Endothelial cell (in vitro differentiated cells): ENCODE data around the gene SPANXN1. TPM values are rescaled to one million over a fixed set of nuclear protein-coding genes. Genes with fewer than 3 reads are reported as not detected.
"Not testable (repeated sequence)": the region's sequence is repeated elsewhere in the genome, so short reads cannot be mapped to it uniquely, and the experiment has no call there.

Experiments used
- DNase-seq: peaks from one replicate; pipeline ENCODE4 v3.0.0; 2021; ENCODE audit warnings: low spot score
- H3K27ac Mint-ChIP-seq: one replicate; pipeline ENCODE4 v1.8.0; 2021; ENCODE audit warnings: mixed read lengths, inconsistent platforms; ENCODE audit not compliant: unreplicated experiment
- H3K27me3 Mint-ChIP-seq: one replicate; pipeline ENCODE4 v1.8.0; 2021; ENCODE audit warnings: mild to moderate bottlenecking, moderate library complexity, mixed read lengths, inconsistent platforms; ENCODE audit not compliant: unreplicated experiment
- H3K36me3 Mint-ChIP-seq: one replicate; pipeline ENCODE4 v1.8.0; 2021; ENCODE audit warnings: mild to moderate bottlenecking, low read depth, mixed read lengths, inconsistent platforms; ENCODE audit not compliant: unreplicated experiment
- H3K4me1 Mint-ChIP-seq: one replicate; pipeline ENCODE4 v1.8.0; 2021; ENCODE audit warnings: mild to moderate bottlenecking, mixed read lengths, inconsistent platforms; ENCODE audit not compliant: unreplicated experiment
- H3K4me3 Mint-ChIP-seq: one replicate; pipeline ENCODE4 v1.8.0; 2021; ENCODE audit warnings: mild to moderate bottlenecking, mixed read lengths, inconsistent platforms; ENCODE audit not compliant: unreplicated experiment
- H3K9me3 Mint-ChIP-seq: one replicate; pipeline ENCODE4 v1.8.0; 2021; ENCODE audit warnings: mixed read lengths, inconsistent platforms; ENCODE audit not compliant: unreplicated experiment
- long read RNA-seq: library from polyadenylated mRNA; unstranded; transcript quantifications from one replicate; pipeline ENCODE4 v2.0.0, GENCODE V29; 2020; ENCODE audit not compliant: unreplicated experiment
- total RNA-seq: library from RNA; stranded (reverse); fragmentation: NEBNext Ultra II Directional; extraction: Animal tissue kit (Norgen Biotek cat#: 25700); gene quantifications from one replicate; pipeline ENCODE4 v1.2.1, GENCODE V29; 2021; ENCODE audit not compliant: unreplicated experiment
- TF ChIP-seq, protein P1 (sequence below): fragments of 200-600 bp; sonication (generic); IDR thresholded peaks from one replicate; pipeline ENCODE4 v1.5.0; 2021; ENCODE audit warnings: antibody characterized with exemption; ENCODE audit not compliant: unreplicated experiment

SPANXN1 gene
- not detected for total RNA-seq
- long read RNA-seq, result 0 reads

DNA sequence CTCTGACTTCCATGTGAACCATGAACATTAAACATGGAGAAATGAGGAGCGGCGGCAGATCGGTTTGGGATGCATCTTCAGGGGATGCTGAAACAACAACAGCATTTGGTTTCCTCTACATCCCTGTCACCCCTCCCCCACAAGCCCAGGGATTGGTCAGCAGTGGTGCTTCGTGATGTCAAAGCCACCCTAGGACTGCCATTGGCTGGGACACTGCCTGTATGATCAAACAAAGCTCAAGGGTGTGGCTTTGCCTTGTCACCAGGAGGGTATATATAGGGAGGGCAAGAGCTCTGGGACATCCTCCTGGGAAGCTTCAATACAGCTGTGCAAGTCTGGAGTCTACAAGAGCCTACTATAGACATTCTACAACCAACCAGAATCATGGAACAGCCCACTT is at the start of gene SPANXN1:
SPANXN1 (plus strand) TSS at position 301 of the 400 bp plus-strand sequence; CDS start at position 385, 84 bp downstream.
- not testable (repeated sequence) for H3K36me3 Mint-ChIP-seq, DNase-seq

GRCh38 chrX:145199078-145199477 is 48.2 kb upstream of the SPANXN1 start:
- H3K27me3 Mint-ChIP-seq, result no peaks in the 10 kb centered on the region
- H3K27ac Mint-ChIP-seq, result no peak overlapping the region
- H3K4me1 Mint-ChIP-seq, result no peaks in the 10 kb centered on the region
- no peak overlapping the region for H3K4me3 Mint-ChIP-seq
- H3K36me3 Mint-ChIP-seq, result no peaks in the 10 kb centered on the region
- H3K9me3 Mint-ChIP-seq, result peaks cover 9% of the 10 kb centered on the region
- no peak for DNase-seq
- TF ChIP-seq, protein P1, sequence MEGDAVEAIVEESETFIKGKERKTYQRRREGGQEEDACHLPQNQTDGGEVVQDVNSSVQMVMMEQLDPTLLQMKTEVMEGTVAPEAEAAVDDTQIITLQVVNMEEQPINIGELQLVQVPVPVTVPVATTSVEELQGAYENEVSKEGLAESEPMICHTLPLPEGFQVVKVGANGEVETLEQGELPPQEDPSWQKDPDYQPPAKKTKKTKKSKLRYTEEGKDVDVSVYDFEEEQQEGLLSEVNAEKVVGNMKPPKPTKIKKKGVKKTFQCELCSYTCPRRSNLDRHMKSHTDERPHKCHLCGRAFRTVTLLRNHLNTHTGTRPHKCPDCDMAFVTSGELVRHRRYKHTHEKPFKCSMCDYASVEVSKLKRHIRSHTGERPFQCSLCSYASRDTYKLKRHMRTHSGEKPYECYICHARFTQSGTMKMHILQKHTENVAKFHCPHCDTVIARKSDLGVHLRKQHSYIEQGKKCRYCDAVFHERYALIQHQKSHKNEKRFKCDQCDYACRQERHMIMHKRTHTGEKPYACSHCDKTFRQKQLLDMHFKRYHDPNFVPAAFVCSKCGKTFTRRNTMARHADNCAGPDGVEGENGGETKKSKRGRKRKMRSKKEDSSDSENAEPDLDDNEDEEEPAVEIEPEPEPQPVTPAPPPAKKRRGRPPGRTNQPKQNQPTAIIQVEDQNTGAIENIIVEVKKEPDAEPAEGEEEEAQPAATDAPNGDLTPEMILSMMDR, result no peak

More for the DNA sequence above, at the start of gene SPANXN1:
- H3K4me3 Mint-ChIP-seq, H3K27me3 Mint-ChIP-seq, H3K4me1 Mint-ChIP-seq, H3K9me3 Mint-ChIP-seq, H3K27ac Mint-ChIP-seq: not testable (repeated sequence)

- H3K27me3 Mint-ChIP-seq, result peaks cover 2% of the 10 kb centered on the region
- no peak overlapping the region for H3K4me3 Mint-ChIP-seq
- no peak overlapping the region for H3K27ac Mint-ChIP-seq
- H3K36me3 Mint-ChIP-seq, result no peaks in the 10 kb centered on the region
- no peaks in the 10 kb centered on the region for H3K4me1 Mint-ChIP-seq
- DNase-seq, result no peak
- H3K9me3 Mint-ChIP-seq, result peaks cover 6% of the 10 kb centered on the region
- TF ChIP-seq, protein P1, result no peak
Measured at GRCh38 chrX:145213504-145213903, 33.8 kb upstream of the SPANXN1 start.

- Mint-ChIP-seq H3K4me3 (no peak overlapping the region), H3K27me3 (no peaks in the 10 kb centered on the region), H3K36me3 (no peaks in the 10 kb centered on the region), H3K4me1 (no peaks in the 10 kb centered on the region), H3K9me3 (no peaks in the 10 kb centered on the region), H3K27ac (no peak overlapping the region)
- TF ChIP-seq, protein P1, result no peak
- DNase-seq, result no peak
Measured at GRCh38 chrX:145292218-145292617, 44.9 kb downstream of the SPANXN1 start.
